Neural cell (in vitro differentiated cells): Measurements from ENCODE around the gene BMP2K.

Experiments used
- EP300 ChIP-seq: fragments of 450-650 bp; conservative IDR thresholded peaks from 2 replicates; pipeline ENCODE4 v1.6.1; 2014; ENCODE audit warnings: antibody characterized with exemption, mild to moderate bottlenecking, moderate library complexity; ENCODE audit not compliant: poor library complexity, severe bottlenecking
- EZH2 ChIP-seq: fragments of 200-600, 300-800 bp; shearing (Covaris generic), sonication (generic); IDR thresholded peaks from 2 replicates; pipeline ENCODE4 v1.6.1; 2014; ENCODE audit warnings: antibody characterized with exemption, low read length, borderline replicate concordance, mild to moderate bottlenecking; ENCODE audit not compliant: insufficient read depth, poor library complexity, severe bottlenecking
- MXI1 ChIP-seq: fragments of 450-650 bp; conservative IDR thresholded peaks from 2 replicates; pipeline ENCODE4 v1.6.1; 2014; ENCODE audit warnings: antibody characterized with exemption, mild to moderate bottlenecking; ENCODE audit not compliant: poor library complexity, severe bottlenecking
- POLR2AphosphoS5 ChIP-seq: IDR thresholded peaks from 2 replicates; pipeline ENCODE4 v1.6.1; 2012
- RAD21 ChIP-seq: fragments of 450-650 bp; conservative IDR thresholded peaks from 2 replicates; pipeline ENCODE4 v1.6.1; 2014; ENCODE audit warnings: antibody characterized with exemption, mild to moderate bottlenecking, moderate library complexity
- SMC3 ChIP-seq: fragments of 450-650 bp; conservative IDR thresholded peaks from 2 replicates; pipeline ENCODE4 v1.6.1; 2014; ENCODE audit warnings: antibody characterized with exemption, mild to moderate bottlenecking, moderate library complexity; ENCODE audit not compliant: poor library complexity
- TAF1 ChIP-seq: IDR thresholded peaks from 2 replicates; pipeline ENCODE4 v1.6.1; 2012; ENCODE audit warnings: low read depth
- TF ChIP-seq, protein P1 (sequence below): fragments of 450-650 bp; IDR thresholded peaks from 2 replicates; pipeline ENCODE4 v1.5.1; 2014; ENCODE audit warnings: antibody characterized with exemption, mild to moderate bottlenecking, moderate library complexity; ENCODE audit not compliant: poor library complexity, severe bottlenecking
- TF ChIP-seq, protein P2 (sequence below): IDR thresholded peaks from 2 replicates; pipeline ENCODE4 v1.6.1; 2012; ENCODE audit warnings: borderline replicate concordance

DNA sequence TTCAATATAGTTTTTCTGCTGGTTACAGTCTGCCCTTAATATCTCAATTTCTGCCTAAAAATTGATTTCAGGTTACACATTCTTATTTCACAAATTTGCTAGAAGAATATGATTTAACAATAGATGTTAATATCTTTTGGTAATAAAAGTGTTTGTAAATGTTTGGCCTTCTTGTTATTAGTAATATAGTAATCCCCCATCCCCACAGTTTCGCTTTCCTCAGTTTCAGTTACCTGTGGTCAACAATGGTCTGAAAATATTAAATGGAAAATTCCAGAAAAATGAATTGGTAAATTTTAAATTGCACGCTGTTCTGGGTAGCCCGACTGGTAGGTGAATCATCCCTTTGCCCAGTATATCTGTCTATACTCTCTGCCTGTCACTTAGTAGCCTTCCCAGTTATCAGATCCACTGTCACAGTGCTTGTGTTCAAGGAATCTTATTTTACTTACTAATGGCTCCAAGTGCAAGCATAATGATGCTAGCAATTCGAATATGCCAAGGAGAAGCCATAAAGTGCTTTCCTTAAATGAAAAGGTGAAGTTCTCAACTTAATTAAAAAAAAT lies 3.5 kb upstream of the BMP2K start:
- TF ChIP-seq, protein P1, sequence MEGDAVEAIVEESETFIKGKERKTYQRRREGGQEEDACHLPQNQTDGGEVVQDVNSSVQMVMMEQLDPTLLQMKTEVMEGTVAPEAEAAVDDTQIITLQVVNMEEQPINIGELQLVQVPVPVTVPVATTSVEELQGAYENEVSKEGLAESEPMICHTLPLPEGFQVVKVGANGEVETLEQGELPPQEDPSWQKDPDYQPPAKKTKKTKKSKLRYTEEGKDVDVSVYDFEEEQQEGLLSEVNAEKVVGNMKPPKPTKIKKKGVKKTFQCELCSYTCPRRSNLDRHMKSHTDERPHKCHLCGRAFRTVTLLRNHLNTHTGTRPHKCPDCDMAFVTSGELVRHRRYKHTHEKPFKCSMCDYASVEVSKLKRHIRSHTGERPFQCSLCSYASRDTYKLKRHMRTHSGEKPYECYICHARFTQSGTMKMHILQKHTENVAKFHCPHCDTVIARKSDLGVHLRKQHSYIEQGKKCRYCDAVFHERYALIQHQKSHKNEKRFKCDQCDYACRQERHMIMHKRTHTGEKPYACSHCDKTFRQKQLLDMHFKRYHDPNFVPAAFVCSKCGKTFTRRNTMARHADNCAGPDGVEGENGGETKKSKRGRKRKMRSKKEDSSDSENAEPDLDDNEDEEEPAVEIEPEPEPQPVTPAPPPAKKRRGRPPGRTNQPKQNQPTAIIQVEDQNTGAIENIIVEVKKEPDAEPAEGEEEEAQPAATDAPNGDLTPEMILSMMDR, result no peak
- no peak for TF ChIP-seq TAF1
- TF ChIP-seq EZH2, result no peak
- TF ChIP-seq EP300, result no peak
- no peak for TF ChIP-seq RAD21
- TF ChIP-seq POLR2AphosphoS5, result no peak
- TF ChIP-seq, protein P2, sequence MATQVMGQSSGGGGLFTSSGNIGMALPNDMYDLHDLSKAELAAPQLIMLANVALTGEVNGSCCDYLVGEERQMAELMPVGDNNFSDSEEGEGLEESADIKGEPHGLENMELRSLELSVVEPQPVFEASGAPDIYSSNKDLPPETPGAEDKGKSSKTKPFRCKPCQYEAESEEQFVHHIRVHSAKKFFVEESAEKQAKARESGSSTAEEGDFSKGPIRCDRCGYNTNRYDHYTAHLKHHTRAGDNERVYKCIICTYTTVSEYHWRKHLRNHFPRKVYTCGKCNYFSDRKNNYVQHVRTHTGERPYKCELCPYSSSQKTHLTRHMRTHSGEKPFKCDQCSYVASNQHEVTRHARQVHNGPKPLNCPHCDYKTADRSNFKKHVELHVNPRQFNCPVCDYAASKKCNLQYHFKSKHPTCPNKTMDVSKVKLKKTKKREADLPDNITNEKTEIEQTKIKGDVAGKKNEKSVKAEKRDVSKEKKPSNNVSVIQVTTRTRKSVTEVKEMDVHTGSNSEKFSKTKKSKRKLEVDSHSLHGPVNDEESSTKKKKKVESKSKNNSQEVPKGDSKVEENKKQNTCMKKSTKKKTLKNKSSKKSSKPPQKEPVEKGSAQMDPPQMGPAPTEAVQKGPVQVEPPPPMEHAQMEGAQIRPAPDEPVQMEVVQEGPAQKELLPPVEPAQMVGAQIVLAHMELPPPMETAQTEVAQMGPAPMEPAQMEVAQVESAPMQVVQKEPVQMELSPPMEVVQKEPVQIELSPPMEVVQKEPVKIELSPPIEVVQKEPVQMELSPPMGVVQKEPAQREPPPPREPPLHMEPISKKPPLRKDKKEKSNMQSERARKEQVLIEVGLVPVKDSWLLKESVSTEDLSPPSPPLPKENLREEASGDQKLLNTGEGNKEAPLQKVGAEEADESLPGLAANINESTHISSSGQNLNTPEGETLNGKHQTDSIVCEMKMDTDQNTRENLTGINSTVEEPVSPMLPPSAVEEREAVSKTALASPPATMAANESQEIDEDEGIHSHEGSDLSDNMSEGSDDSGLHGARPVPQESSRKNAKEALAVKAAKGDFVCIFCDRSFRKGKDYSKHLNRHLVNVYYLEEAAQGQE, result no peak
- no peak for TF ChIP-seq SMC3
- TF ChIP-seq MXI1, result no peak
